Muscle of leg (tissue), 11 donors: ENCODE data around the gene RAF1. TPM values are rescaled to one million over a fixed set of nuclear protein-coding genes. Genes with fewer than 3 reads are reported as not detected.
"Not testable (repeated sequence)": the region's sequence is repeated elsewhere in the genome, so short reads cannot be mapped to it uniquely, and the experiment has no call there.

Experiments used
- DNase-seq: peaks from one replicate; pipeline ENCODE4 v3.0.0; 2013
- H3K27ac ChIP-seq: one replicate; pipeline ENCODE4 v1.5.1; 2013; ENCODE audit warnings: mild to moderate bottlenecking, low read length, control low read depth
- H3K27me3 ChIP-seq: one replicate; pipeline ENCODE4 v1.6.1; 2013; ENCODE audit warnings: low read length; ENCODE audit not compliant: control insufficient read depth, insufficient read depth
- H3K36me3 ChIP-seq: one replicate; pipeline ENCODE4 v1.6.1; 2013; ENCODE audit warnings: low read length; ENCODE audit not compliant: control insufficient read depth, insufficient read depth
- H3K4me1 ChIP-seq: one replicate; pipeline ENCODE4 v1.6.1; 2013; ENCODE audit warnings: low read length; ENCODE audit not compliant: control insufficient read depth, insufficient read depth
- H3K4me3 ChIP-seq: one replicate; pipeline ENCODE4 v1.5.1; 2013; ENCODE audit warnings: low read length, control low read depth
- H3K9me3 ChIP-seq: replicated peaks from 2 replicates; pipeline ENCODE4 v1.6.1; 2013; ENCODE audit warnings: low read depth, low read length; ENCODE audit not compliant: control insufficient read depth
- WGBS: methylation state at CpG from one replicate; pipeline ENCODE4 v1.1.5; 2013; ENCODE audit warnings: missing lambda C conversion rate; ENCODE audit not compliant: insufficient coverage; 5-methylcytosine and 5-hydroxymethylcytosine counted together
- polyA plus RNA-seq, 8 donors: library from polyadenylated mRNA; unstranded; fragments of 120-200 nt; gene quantifications; one replicate each; pipeline versions ENCODE4 v1.2.1 to v1.2.3, GENCODE V29; 2013; ENCODE audit warnings: inconsistent platforms in 1 of 8, low replicate concordance in 1 of 8; ENCODE audit not compliant: insufficient read length in 8 of 8, insufficient read depth in 1 of 8
- total RNA-seq: library from RNA; stranded (reverse); fragments of 120-200 nt; gene quantifications from one replicate; pipeline ENCODE4 v1.2.4, GENCODE V29; 2013

The RAF1 gene
- total and polyA plus RNA-seq, 9 donors, result 80.0 to 113 (median 90.7) TPM

GRCh38 chr3:12627370-12627769 lies 36.5 kb downstream of the RAF1 start:
- WGBS, result no CpG with 5 or more reads among the region's 4 CpGs
- H3K4me1 ChIP-seq, result peaks cover 4% of the 10 kb centered on the region
- no peaks in the 10 kb centered on the region for H3K27me3 ChIP-seq
- no peak overlapping the region for H3K27ac ChIP-seq
- no peak for DNase-seq
- no peak overlapping the region for H3K4me3 ChIP-seq
- H3K9me3 ChIP-seq, result no peaks in the 10 kb centered on the region
- no peaks in the 10 kb centered on the region for H3K36me3 ChIP-seq

- not testable (repeated sequence) for H3K9me3 ChIP-seq, DNase-seq, H3K27me3 ChIP-seq, H3K27ac ChIP-seq, H3K4me3 ChIP-seq, H3K4me1 ChIP-seq, H3K36me3 ChIP-seq
- no CpG with 5 or more reads among the region's 3 CpGs for WGBS
These were observed 39.0 kb downstream of the RAF1 start for GRCh38 chr3:12624964-12625363.

GRCh38 chr3:12624056-12624455 lies 39.9 kb downstream of the RAF1 start:
- H3K4me3 ChIP-seq, result no peak overlapping the region
- no peak overlapping the region for H3K27ac ChIP-seq
- DNase-seq, result no peak
- 92% methylated on average over 2 of the region's 5 CpGs for WGBS
- H3K9me3 ChIP-seq, result no peaks in the 10 kb centered on the region
- H3K27me3 ChIP-seq, result no peaks in the 10 kb centered on the region
- no peaks in the 10 kb centered on the region for H3K36me3 ChIP-seq
- H3K4me1 ChIP-seq, result no peaks in the 10 kb centered on the region

GRCh38 chr3:12622335-12622734 lies 41.6 kb downstream of the RAF1 start:
- peaks cover 10% of the 10 kb centered on the region for H3K36me3 ChIP-seq
- H3K27me3 ChIP-seq, result no peaks in the 10 kb centered on the region
- WGBS, result 75% methylated on average over 4 of the region's 4 CpGs
- H3K27ac ChIP-seq, result no peak overlapping the region
- no peak overlapping the region for H3K4me3 ChIP-seq
- H3K9me3 ChIP-seq, result no peaks in the 10 kb centered on the region
- no peaks in the 10 kb centered on the region for H3K4me1 ChIP-seq
- no peak for DNase-seq

GRCh38 chr3:12620729-12621128 lies 43.2 kb downstream of the RAF1 start:
- H3K9me3 ChIP-seq, result no peaks in the 10 kb centered on the region
- no peaks in the 10 kb centered on the region for H3K27me3 ChIP-seq
- no peaks in the 10 kb centered on the region for H3K4me1 ChIP-seq
- no peak overlapping the region for H3K27ac ChIP-seq
- DNase-seq, result no peak
- peaks cover 21% of the 10 kb centered on the region for H3K36me3 ChIP-seq
- no peak overlapping the region for H3K4me3 ChIP-seq

GRCh38 chr3:12620305-12620704 lies 43.6 kb downstream of the RAF1 start:
- no peak for DNase-seq
- no peaks in the 10 kb centered on the region for H3K27me3 ChIP-seq
- H3K27ac ChIP-seq, result no peak overlapping the region
- peaks cover 24% of the 10 kb centered on the region for H3K36me3 ChIP-seq
- no peaks in the 10 kb centered on the region for H3K9me3 ChIP-seq
- no peak overlapping the region for H3K4me3 ChIP-seq
- no peaks in the 10 kb centered on the region for H3K4me1 ChIP-seq
- WGBS, result 100% methylated on average over 1 of the region's 6 CpGs

GRCh38 chr3:12618426-12618825 lies 45.5 kb downstream of the RAF1 start:
- no CpG with 5 or more reads among the region's 6 CpGs for WGBS
- Histone ChIP-seq H3K27me3 (no peaks in the 10 kb centered on the region), H3K27ac (no peak overlapping the region)

GRCh38 chr3:12615266-12615665 lies 48.7 kb downstream of the RAF1 start:
- 100% methylated on average over 2 of the region's 4 CpGs for WGBS

More at GRCh38 chr3:12618426-12618825, 45.5 kb downstream of the RAF1 start:
- no peaks in the 10 kb centered on the region for H3K9me3 ChIP-seq
- no peak for DNase-seq
- no peaks in the 10 kb centered on the region for H3K4me1 ChIP-seq
- H3K4me3 ChIP-seq, result no peak overlapping the region
- peaks cover 28% of the 10 kb centered on the region for H3K36me3 ChIP-seq

GRCh38 chr3:12613250-12613649 lies 50.7 kb downstream of the RAF1 start:
- no peak overlapping the region for H3K27ac ChIP-seq
- WGBS, result no CpG with 5 or more reads among the region's 4 CpGs

More at GRCh38 chr3:12615266-12615665, 48.7 kb downstream of the RAF1 start:
- Histone ChIP-seq H3K4me1 (no peaks in the 10 kb centered on the region), H3K36me3 (peaks cover 41% of the 10 kb centered on the region), H3K4me3 (no peak overlapping the region), H3K27ac (no peak overlapping the region), H3K9me3 (no peaks in the 10 kb centered on the region), H3K27me3 (no peaks in the 10 kb centered on the region)
- DNase-seq, result no peak

GRCh38 chr3:12612514-12613226 lies 51.2 kb downstream of the RAF1 start:
- 100% methylated on average over 2 of the region's 6 CpGs for WGBS
- no peak overlapping the region for H3K27ac ChIP-seq
- no peak for DNase-seq
- H3K4me3 ChIP-seq, result no peak overlapping the region
- H3K9me3 ChIP-seq, result no peaks in the 10 kb centered on the region
- peaks cover 45% of the 10 kb centered on the region for H3K36me3 ChIP-seq
- no peaks in the 10 kb centered on the region for H3K4me1 ChIP-seq
- H3K27me3 ChIP-seq, result no peaks in the 10 kb centered on the region

More at GRCh38 chr3:12613250-12613649, 50.7 kb downstream of the RAF1 start:
- H3K4me1 ChIP-seq, result no peaks in the 10 kb centered on the region
- DNase-seq, result no peak
- H3K27me3 ChIP-seq, result no peaks in the 10 kb centered on the region
- no peak overlapping the region for H3K4me3 ChIP-seq
- H3K36me3 ChIP-seq, result peaks cover 46% of the 10 kb centered on the region
- no peaks in the 10 kb centered on the region for H3K9me3 ChIP-seq

- Histone ChIP-seq H3K4me1 (no peaks in the 10 kb centered on the region), H3K27ac (no peak overlapping the region), H3K27me3 (no peaks in the 10 kb centered on the region), H3K4me3 (no peak overlapping the region), H3K36me3 (peaks cover 38% of the 10 kb centered on the region), H3K9me3 (no peaks in the 10 kb centered on the region)
- 75% methylated on average over 4 of the region's 5 CpGs for WGBS
- DNase-seq, result peak; percentile 23
These were observed 52.8 kb downstream of the RAF1 start for GRCh38 chr3:12611117-12611516.
